Measurements from ENCODE around the gene TRIM41. TPM values are rescaled to one million over a fixed set of nuclear protein-coding genes. Genes with fewer than 3 reads are reported as not detected.

TRIM41 gene
- total RNA-seq, 2 donors from 2014 or later, result 27.1 to 30.8 TPM

DNA sequence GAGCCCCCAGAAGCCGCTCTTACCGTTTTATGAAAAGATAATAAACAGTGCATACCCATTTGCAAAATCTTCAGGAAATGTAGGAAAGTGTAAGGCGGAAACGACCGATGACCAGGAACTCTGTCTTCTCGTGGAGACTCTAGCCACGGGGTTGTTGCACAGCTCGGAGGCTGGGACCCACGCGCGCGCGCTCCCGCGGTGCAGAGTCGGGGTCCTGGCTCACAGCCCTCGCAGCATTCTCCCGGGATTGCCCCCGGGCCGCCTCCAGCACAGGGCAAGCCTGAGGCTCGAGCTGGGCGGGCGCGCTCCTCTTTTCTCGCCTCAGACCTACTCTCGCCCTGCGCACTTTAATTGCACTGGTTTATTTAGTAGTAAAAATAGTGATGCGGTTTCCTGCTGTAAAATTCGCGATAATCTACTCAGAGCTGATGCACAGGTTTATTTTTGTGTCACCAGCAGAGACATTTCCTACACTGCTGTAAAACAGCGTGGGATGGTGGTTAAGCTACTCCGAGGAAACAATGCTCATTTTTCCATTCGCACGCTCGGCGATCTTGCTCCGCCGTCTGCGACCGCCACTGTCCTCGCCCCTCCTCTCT is 33.6 kb upstream of the TRIM41 start:
- Mint-ChIP-seq H3K9me3 (peaks cover 5% of the 10 kb centered on the region), H3K4me1 (peaks cover 25% of the 10 kb centered on the region), H3K4me3 (peak overlapping the region; percentile 97)

DNA sequence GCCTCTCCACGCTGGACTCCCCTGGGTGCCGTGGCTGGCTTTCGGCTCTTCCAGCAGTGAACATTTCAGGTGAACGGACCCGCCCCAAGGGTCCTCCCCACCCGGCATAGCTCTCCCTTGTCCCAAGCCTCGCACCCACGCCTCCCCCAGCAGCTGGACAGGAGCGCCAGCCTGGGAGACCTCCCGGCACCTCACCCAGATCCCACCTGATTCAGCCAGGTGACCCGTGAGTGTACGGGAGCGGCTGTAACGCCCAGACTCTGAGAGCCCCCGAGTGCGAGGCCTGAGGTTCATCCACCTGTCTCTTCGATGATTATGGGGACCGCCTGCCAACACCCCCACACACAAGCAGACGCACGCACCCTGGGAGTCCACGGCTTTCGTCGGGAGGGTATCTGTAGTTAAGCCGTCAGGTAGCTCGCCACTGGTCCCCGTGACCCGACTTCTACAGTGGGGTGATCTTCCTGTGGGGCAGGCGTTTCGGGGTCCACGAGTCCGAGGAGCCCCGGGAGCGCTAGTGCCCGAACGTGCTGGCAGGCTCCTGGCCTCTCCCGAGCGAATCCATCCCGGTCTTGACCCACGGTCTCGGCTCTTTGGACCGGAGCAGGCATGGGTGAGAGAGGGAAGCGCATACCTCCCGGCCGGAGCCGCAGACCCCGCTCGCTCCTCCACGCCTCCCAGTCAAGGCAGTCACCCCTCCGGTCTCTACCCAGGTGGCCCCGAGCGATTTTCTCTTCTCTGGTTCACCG is 32.9 kb upstream of the TRIM41 start:
- Mint-ChIP-seq H3K4me1 (peaks cover 25% of the 10 kb centered on the region), H3K4me3 (peak overlapping the region; percentile 97), H3K9me3 (peaks cover 5% of the 10 kb centered on the region), H3K36me3 (ENCODE audit: low read depth) (peaks cover 59% of the 10 kb centered on the region), H3K27ac (peak overlapping the region; percentile 100), H3K27me3 (no peaks in the 10 kb centered on the region)
- ATAC-seq (replicated peaks), result peak; percentile 7

More for the DNA sequence above, 33.6 kb upstream of the TRIM41 start:
- peak overlapping the region; percentile 100 for H3K27ac Mint-ChIP-seq
- ATAC-seq (replicated peaks), result peak; percentile 36
- no peaks in the 10 kb centered on the region for H3K27me3 Mint-ChIP-seq
- peaks cover 59% of the 10 kb centered on the region for H3K36me3 Mint-ChIP-seq (ENCODE audit: low read depth)

DNA sequence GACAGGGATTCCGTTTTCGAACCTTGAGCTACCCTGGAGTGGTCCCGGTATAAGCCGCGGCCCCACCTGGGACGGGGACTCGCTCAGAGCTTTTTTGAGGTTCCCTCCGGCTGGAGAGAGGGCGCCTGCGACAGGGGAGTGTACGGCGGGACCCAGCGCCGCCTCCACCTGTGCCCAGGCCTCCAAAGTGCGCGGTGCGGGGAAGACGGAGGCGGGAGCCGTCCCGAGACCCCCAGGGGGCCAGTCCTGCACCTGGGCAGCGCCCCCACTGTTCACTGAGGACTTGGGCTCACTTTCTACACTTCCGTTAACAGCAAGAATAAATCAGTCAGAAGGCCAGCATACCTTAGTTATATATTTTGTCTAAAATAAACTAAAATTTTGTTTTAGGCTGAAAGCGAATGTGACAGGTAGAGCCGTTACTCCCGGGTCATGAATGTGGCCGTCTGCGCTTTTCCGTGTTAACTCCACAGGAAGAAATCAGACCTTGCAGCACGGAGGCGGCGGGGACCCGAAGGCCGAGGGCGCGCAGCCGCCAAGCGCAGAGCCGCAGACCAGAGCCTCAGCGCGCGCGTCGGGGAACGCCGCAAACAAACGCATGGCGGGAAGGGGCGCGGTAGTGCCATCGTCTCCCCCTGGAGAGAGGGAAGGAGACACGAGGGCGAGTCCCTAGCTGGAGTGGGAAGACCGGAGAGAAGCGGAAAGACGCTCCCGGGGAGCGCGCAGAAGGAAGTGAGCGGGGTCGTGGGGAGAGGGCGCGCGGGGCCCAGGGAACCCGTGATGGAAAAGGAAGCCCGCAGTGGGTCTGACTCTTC is 32.2 kb upstream of the TRIM41 start:
- Mint-ChIP-seq H3K4me3 (peak overlapping the region; percentile 97), H3K27me3 (no peaks in the 10 kb centered on the region)
- peak; percentile 5 for ATAC-seq (replicated peaks)

DNA sequence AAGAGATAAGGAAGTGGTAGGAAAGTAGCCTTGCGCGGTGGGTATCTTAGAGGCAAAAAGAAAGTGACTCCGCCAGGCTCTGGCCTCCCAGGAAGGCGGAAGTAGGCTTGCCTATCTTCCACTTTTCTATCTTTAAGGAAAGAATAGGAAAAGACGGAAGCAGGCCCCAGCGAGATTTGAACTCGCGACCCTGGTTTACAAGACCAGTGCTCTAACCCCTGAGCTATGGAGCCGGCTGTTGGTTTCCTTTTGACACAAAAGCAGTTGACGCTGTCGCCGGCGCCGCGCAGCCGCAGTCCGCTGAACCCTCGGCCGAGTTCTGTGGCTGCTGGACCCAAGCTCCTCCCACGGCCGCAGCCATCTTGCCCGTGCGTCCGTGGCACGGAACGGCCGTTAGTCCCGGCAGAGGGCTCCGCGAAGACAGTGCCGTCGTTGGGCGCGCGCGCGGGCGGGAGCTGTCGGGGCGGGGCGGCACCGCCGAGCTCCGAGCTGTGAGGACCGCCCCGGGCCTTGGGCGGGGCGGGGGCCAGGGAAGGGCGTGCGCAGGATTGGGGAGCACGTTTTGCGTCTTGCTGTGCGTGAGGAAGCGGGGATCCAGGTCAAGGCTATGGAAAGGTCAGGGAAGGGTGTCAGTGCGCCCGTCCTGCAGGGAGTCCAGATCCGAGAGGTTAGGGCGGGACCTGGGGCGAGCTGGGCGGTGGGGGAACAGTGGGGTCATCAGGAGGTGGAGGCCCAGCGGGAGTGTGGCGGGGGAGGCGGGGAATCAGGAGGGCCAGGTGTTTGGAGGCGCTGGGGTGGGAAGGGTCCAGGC is 31.4 kb upstream of the TRIM41 start:
- peak overlapping the region; percentile 100 for H3K27ac Mint-ChIP-seq
- peak; percentile 74 for ATAC-seq (replicated peaks)
- peak overlapping the region; percentile 97 for H3K4me3 Mint-ChIP-seq

More for the DNA sequence above, 32.2 kb upstream of the TRIM41 start:
- Mint-ChIP-seq H3K4me1 (peaks cover 25% of the 10 kb centered on the region), H3K36me3 (ENCODE audit: low read depth) (peaks cover 59% of the 10 kb centered on the region), H3K9me3 (peaks cover 5% of the 10 kb centered on the region), H3K27ac (peak overlapping the region; percentile 100)

DNA sequence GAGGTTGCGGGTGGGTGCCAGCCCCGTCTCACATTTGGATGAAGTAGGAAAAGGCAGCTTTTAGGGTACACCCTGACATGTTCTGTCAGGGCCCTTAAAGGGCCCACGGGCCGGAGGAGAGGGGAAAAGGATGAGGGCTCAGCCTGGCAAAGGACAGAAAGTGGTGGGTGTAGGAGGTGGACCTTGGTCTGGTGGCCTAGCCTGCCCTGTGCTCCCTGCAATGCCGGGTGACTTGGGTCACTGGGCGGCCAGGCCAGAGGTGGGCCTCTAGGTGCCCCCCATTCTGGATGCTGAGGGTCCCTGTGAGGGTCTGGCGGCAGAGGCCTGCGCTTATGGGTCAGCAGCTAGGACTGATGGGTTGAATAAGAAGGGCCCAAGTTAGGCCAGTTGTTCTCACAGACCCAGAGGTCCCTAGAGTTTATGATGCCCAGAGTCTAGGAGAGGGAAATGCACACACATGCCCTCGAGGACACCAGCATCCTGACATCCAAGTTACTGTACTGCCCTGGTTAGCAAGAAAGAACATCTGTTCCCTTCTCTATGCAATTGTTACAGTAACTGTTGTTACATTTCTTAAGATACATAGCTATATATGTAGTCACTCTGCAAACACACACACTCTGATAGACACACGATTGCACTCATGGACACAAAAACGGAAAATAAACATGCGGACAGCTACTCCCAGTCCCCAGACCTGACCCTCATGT is 30.6 kb upstream of the TRIM41 start:
- peak overlapping the region; percentile 100 for H3K27ac Mint-ChIP-seq
- peaks cover 52% of the 10 kb centered on the region for H3K36me3 Mint-ChIP-seq (ENCODE audit: low read depth)
- peaks cover 5% of the 10 kb centered on the region for H3K9me3 Mint-ChIP-seq
- peak overlapping the region; percentile 97 for H3K4me3 Mint-ChIP-seq
- no peaks in the 10 kb centered on the region for H3K27me3 Mint-ChIP-seq
- peaks cover 25% of the 10 kb centered on the region for H3K4me1 Mint-ChIP-seq
- ATAC-seq (replicated peaks), result no peak

More for the DNA sequence above, 31.4 kb upstream of the TRIM41 start:
- no peaks in the 10 kb centered on the region for H3K27me3 Mint-ChIP-seq
- peaks cover 59% of the 10 kb centered on the region for H3K36me3 Mint-ChIP-seq (ENCODE audit: low read depth)
- peaks cover 5% of the 10 kb centered on the region for H3K9me3 Mint-ChIP-seq
- H3K4me1 Mint-ChIP-seq, result peaks cover 25% of the 10 kb centered on the region

DNA sequence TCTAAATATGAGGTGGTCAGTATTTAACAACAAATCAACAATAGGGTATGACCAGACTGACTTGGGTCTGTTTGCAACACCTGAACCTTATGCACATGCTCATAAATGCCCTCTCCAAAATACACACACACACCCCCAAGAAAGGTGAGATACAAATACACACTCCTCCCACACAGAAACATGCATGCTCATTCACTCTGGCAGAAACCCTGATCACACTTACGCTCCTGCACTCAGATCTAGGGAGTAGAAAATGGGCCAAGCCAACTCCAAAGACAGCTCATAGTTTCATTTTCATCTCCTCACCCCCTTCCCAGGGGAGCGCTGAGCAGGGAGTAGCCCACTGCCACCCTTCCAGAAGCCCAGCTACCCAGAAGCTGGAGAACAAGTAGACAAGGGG is 29.4 kb upstream of the TRIM41 start:
- H3K4me3 Mint-ChIP-seq, result peak overlapping the region; percentile 97
- H3K36me3 Mint-ChIP-seq (ENCODE audit: low read depth), result peaks cover 41% of the 10 kb centered on the region
- no peaks in the 10 kb centered on the region for H3K27me3 Mint-ChIP-seq
- H3K9me3 Mint-ChIP-seq, result peaks cover under 1% of the 10 kb centered on the region
- H3K4me1 Mint-ChIP-seq, result peaks cover 20% of the 10 kb centered on the region
- no peak for ATAC-seq (replicated peaks)
- H3K27ac Mint-ChIP-seq, result no peak overlapping the region

DNA sequence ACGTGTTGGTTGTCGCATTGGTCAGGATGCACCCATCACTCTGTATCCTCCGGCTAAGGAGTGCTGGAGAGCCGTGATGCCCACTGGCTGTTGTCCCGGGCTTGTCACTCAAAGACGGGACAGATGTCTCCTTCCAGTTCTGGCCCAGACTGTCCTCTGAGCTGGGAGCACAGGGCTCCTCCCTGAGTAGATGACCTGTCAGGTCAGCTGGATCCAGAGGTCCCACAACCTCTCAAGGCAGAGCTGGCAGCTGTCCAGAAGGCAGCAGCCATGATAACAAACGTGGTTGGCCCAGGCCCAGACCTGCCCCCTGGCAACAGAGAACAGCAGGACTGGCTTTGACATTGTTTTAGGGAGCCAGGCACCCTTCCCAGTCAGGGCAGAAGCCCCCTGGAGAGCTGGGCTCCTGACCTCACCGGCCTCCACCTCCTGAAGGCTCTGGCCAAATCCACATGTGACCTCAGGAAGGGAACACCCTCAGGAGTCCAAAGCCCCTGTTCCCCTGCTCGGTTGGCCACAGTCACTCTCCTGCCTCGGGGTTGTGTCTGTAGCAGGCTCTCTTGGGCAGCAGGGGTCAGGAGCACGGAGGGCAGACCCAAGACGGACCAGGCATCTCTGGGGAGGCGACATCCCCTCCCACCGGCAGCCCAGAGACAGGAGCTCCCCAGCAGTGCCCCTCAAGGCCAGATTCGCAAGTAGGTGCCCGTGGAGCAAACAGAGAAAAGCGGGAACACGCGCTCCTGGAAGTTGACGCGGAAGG is 28.4 kb upstream of the TRIM41 start:
- Mint-ChIP-seq H3K27me3 (no peaks in the 10 kb centered on the region), H3K36me3 (ENCODE audit: low read depth) (peaks cover 31% of the 10 kb centered on the region), H3K4me1 (peaks cover 15% of the 10 kb centered on the region), H3K9me3 (no peaks in the 10 kb centered on the region), H3K27ac (no peak overlapping the region), H3K4me3 (no peak overlapping the region)
- ATAC-seq (replicated peaks), result no peak

GRCh38 chr5:181195249-181195761 is 27.8 kb upstream of the TRIM41 start:
- H3K4me1 Mint-ChIP-seq, result peaks cover 15% of the 10 kb centered on the region
- no peak overlapping the region for H3K27ac Mint-ChIP-seq
- no peaks in the 10 kb centered on the region for H3K9me3 Mint-ChIP-seq
- H3K27me3 Mint-ChIP-seq, result no peaks in the 10 kb centered on the region
- H3K36me3 Mint-ChIP-seq (ENCODE audit: low read depth), result peaks cover 24% of the 10 kb centered on the region
- ATAC-seq (replicated peaks), result no peak
- H3K4me3 Mint-ChIP-seq, result no peak overlapping the region

DNA sequence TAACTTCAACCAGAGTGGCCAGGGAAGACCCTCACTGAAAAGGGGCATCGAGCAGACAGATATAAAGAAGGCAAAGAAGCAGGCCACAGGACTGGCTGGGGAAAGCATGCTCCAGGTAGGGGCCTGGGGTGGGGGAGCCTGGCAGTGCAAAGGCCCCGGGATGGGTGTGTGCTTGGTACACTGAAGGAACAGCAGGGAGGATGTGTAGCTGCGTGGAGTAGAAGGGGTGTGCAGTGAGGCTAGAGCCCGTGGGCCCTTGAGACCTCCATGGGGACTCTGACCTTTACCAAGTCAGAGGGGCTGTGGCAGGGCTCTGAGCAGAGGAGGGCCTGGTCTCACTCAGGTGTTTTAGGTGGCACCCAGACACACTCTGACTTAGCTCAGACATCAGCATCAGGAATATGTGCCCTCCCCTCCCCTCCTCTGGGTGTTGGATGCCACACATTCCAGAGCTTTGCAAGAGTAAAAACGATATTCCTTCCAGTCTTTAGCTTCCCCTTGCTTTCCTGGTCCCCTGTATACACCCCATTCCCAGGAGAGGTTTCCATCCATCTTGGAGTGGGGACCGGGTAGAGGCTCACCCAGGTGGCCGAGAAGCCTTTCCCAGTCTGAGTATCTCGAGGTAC is 25.6 kb upstream of the TRIM41 start:
- ATAC-seq (replicated peaks), result no peak
- Mint-ChIP-seq H3K4me1 (peaks cover 6% of the 10 kb centered on the region), H3K4me3 (no peak overlapping the region), H3K27me3 (no peaks in the 10 kb centered on the region), H3K9me3 (no peaks in the 10 kb centered on the region), H3K36me3 (ENCODE audit: low read depth) (peaks cover 4% of the 10 kb centered on the region), H3K27ac (no peak overlapping the region)

GRCh38 chr5:181198106-181198685 is 24.9 kb upstream of the TRIM41 start:
- Mint-ChIP-seq H3K4me1 (no peaks in the 10 kb centered on the region), H3K36me3 (ENCODE audit: low read depth) (no peaks in the 10 kb centered on the region), H3K9me3 (no peaks in the 10 kb centered on the region), H3K4me3 (no peak overlapping the region), H3K27ac (no peak overlapping the region), H3K27me3 (no peaks in the 10 kb centered on the region)
- no peak for ATAC-seq (replicated peaks)

DNA sequence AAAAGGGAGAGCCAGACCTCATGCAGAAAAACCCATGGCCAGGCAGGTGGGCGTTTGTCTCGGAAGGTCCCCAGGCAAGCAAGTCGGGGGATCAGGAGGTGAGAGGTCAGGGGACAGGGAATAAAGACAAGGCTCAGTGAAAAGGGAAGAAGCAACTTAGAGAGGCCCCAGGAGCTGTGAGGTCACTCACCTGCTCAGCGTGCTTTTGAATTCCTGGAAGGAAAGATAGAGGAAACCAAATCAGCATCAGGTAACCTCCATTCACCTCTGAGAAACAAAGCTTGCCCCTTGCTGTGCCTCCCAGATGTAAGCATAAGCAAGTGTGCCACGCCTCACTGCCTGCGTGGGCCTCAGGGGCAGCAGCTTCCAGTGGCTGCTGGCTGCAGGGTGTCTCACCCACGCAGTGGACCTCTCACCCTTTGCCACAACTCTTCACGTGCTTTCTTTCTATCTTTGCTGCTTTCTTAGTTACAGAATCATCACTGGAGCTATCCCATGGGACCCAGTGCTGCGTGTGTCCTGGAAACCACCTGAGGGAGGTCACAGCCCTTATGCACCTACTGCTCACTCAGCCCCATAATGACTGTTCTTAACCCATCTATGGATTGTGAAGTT is 24.1 kb upstream of the TRIM41 start:
- no peak overlapping the region for H3K27ac Mint-ChIP-seq
- H3K4me3 Mint-ChIP-seq, result no peak overlapping the region
- no peak for ATAC-seq (replicated peaks)
- no peaks in the 10 kb centered on the region for H3K27me3 Mint-ChIP-seq
- H3K4me1 Mint-ChIP-seq, result no peaks in the 10 kb centered on the region
- no peaks in the 10 kb centered on the region for H3K9me3 Mint-ChIP-seq
- H3K36me3 Mint-ChIP-seq (ENCODE audit: low read depth), result no peaks in the 10 kb centered on the region

Data from activated T-helper 17 cell treated with anti-CD3 and anti-CD28 coated beads, Interleukin-2, amount 50 U/mL, for 72 hours (primary cell).